ENCODE results near the gene PHF14.
"Not testable (repeated sequence)": the region's sequence is repeated elsewhere in the genome, so short reads cannot be mapped to it uniquely, and the experiment has no call there.

PHF14 gene

GRCh38 chr7:10972174-10972573 is 1.5 kb upstream of the PHF14 start:
- no peak for DNase-seq (ENCODE audit: low read depth)
- no peak for TF ChIP-seq CTCF (conservative IDR thresholded peaks at IDR 0.05; ENCODE audit: low read length)
- H3K4me3 ChIP-seq (ENCODE audit: low read length) = no peak overlapping the region

GRCh38 chr7:10973942-10974911 is 555 bp downstream of the PHF14 start:
- peak overlapping the region; percentile 79 for H3K4me3 ChIP-seq (ENCODE audit: low read length)
- DNase-seq (ENCODE audit: low read depth) = peak; percentile 36
- no peak for TF ChIP-seq CTCF (conservative IDR thresholded peaks at IDR 0.05; ENCODE audit: low read length)

- no peak overlapping the region for H3K4me3 ChIP-seq (ENCODE audit: low read length)
- DNase-seq (ENCODE audit: low read depth) = no peak
- no peak for TF ChIP-seq CTCF (conservative IDR thresholded peaks at IDR 0.05; ENCODE audit: low read length)
Measured at GRCh38 chr7:10977113-10977512, 3.4 kb downstream of the PHF14 start.

GRCh38 chr7:10981317-10981716 is 7.6 kb downstream of the PHF14 start:
- no peak overlapping the region for H3K4me3 ChIP-seq (ENCODE audit: low read length)
- TF ChIP-seq CTCF (conservative IDR thresholded peaks at IDR 0.05; ENCODE audit: low read length) = no peak
- DNase-seq (ENCODE audit: low read depth) = no peak

GRCh38 chr7:10990748-10991147 is 17.1 kb downstream of the PHF14 start:
- H3K4me3 ChIP-seq (ENCODE audit: low read length); DNase-seq (ENCODE audit: low read depth): not testable (repeated sequence)

- not testable (repeated sequence) for DNase-seq (ENCODE audit: low read depth); H3K4me3 ChIP-seq (ENCODE audit: low read length)
Measured at GRCh38 chr7:10995482-10996166, 22.0 kb downstream of the PHF14 start.

- TF ChIP-seq CTCF (conservative IDR thresholded peaks at IDR 0.05; ENCODE audit: low read length) = no peak
- no peak for DNase-seq (ENCODE audit: low read depth)
Measured at GRCh38 chr7:10998996-10999757, 25.5 kb downstream of the PHF14 start.

More at GRCh38 chr7:10998996-10999757, 25.5 kb downstream of the PHF14 start:
- no peak overlapping the region for H3K4me3 ChIP-seq (ENCODE audit: low read length)

Measured in AG10803 (cell line).